ENCODE results near the gene PHF2.

The PHF2 gene

DNA sequence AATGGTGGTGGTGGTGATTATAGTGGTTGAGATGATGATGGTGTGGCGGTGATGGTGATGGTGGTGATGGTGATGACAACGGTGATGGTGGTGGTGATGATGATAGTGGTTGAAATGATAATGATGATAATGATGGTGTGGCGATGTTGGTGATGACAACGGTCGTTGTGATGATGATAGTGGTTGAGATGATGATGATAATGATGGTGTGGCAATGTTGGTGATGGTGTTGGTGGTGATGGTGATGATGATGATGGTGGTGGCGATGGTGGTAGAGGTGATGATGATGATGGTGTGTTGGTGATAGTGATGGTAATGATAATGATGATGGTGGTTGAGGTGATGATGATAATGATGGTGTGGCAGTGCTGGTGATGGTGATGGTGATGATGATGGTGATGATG, 48.0 kb downstream of the PHF2 start:
- no peak for DNase-seq

DNA sequence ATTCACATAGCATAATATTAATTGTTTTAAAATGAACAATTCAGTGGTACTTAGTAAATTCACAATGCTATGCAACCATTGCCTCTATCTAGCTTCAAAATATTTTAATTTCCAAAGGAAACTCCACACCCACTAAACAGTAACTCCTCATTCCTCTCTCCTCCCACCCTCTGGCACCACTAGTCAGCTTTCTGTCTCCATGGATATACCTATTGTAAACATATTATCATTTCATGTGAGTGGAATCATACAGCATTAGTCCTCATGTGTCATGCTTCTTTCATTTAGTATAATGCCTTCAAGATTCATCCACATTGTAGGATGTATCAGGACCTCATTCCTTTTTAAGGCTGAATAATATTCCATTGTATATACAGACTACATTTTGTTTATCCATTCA, 48.6 kb downstream of the PHF2 start:
- no peak for DNase-seq

DNA sequence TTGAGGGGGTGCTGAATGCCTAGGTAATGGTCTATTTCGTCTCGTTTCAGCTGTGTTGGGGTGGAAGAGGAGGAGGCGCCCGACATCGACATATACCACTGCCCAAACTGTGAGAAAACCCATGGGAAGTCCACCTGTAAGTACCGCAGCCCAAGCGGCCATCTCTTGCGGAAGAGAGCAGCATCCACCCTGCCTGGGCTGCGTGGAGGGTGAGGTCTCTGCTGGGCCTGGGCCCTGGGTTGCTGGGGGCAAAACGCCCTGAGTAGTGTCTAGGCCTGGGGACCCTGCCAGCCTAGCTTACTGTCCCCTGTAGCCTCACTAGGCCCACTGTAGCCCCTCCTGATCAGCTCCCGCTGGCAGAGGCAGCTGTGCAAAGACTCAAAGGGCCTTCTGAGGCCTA, 53.5 kb downstream of the PHF2 start:
- DNase-seq = no peak

DNA sequence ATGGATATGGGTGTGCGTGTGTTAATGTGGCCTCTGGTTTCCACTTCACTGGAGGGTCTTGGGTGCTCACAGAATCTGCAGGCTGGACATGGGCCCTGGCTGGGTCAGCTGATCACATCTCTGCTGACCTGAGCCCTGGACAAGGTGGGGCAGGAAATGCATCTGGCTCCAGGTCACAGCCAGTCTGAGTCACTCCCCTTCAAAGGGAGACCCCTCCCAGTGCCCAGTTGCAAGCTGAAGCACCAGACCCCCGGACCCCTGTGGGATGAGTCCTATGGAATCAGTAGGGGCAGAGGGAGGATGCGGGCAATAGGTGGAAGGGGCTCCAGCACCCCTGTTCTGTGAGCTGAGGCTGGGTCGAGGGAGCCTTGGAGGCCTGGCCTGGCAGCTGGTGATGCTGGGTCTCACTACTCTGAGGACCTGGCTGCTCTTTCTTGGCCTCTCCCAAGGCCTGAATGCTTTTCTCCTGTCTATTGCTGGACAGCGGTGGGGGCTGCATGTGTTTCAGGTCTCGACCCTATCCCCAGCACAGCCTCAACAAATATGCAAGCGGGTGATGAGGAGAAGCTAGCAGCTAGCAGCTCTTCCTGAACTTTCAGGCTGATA, 54.5 kb downstream of the PHF2 start:
- no peak for DNase-seq

DNA sequence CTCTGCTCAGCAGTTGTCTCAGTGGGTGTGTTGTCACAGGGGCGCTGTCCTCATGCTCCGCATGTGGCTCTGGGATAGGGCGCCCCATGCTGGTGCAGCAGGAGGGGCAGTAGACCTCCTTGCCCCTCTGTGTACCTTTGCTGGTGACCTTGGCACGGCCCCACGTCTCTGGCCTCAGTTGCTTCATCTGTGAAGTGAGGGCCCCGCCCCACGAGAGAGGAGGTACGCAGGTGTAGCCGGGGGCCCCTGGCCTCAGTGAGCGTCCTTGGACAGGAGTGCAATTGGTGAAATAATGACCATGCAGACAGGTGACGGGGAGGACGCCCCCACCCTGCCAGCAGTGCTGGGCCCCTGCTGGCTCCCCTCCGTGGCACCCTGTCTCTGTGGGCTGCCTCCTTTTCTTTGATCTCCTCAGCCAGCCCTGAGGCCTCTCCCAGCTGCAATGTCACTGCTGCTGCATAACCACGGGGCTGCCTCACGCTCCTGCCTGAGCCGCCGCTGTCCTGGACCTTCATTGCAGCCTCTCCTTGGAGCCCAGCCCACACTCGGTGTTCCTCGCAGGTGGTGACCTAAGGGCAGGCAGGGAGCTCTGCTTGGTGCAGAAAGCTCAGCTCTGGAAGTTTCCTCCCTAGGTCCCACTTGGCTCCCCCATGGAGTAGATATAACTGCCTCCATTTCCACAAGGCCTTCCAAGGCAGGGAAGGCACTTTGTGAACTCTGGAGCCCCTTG, 57.3 kb downstream of the PHF2 start:
- DNase-seq = no peak

DNA sequence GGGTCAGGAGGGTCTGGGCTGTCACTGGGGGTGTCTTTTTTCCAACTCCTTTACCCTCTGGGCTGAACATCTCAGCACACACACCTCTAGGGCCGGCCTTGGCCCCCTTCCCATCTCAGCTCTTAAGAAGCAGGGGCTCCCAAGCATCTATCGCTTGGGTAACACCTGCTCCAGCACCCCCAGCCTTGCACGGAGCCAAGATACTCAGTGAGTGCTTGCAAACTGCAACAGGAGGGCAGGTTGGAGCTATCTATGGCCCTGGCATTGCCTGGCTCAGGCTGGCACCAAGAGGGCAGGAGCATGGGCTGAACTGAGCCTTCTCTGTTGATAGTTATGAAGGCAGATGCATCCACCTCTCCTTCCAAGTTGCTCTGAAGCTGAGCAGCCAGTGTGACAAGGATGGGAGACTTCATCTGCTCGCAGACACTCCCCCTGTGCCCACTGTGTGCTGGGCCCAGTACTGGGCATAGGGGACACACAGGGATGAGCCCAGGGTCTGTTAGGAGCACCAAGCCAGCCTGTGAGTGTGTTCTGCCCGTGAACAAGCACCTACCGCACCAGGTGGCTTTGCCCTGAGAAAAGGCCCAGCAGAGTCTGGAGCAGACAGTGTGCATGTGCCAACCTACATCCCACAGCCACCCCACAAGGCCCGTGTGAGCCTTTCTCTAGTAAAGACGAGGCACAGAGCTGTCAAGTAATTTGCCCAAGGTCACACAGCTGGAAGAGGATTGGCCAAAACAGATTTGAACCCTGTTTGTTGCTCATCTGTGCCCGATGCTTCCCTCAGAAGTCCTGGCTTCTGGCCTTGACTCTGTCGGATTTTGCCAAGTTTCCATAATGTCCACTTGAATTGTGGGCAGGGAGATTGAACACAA, 58.2 kb downstream of the PHF2 start:
- DNase-seq = peak in 4 of 58 donors; percentile 11 to 29 (median 20)

DNA sequence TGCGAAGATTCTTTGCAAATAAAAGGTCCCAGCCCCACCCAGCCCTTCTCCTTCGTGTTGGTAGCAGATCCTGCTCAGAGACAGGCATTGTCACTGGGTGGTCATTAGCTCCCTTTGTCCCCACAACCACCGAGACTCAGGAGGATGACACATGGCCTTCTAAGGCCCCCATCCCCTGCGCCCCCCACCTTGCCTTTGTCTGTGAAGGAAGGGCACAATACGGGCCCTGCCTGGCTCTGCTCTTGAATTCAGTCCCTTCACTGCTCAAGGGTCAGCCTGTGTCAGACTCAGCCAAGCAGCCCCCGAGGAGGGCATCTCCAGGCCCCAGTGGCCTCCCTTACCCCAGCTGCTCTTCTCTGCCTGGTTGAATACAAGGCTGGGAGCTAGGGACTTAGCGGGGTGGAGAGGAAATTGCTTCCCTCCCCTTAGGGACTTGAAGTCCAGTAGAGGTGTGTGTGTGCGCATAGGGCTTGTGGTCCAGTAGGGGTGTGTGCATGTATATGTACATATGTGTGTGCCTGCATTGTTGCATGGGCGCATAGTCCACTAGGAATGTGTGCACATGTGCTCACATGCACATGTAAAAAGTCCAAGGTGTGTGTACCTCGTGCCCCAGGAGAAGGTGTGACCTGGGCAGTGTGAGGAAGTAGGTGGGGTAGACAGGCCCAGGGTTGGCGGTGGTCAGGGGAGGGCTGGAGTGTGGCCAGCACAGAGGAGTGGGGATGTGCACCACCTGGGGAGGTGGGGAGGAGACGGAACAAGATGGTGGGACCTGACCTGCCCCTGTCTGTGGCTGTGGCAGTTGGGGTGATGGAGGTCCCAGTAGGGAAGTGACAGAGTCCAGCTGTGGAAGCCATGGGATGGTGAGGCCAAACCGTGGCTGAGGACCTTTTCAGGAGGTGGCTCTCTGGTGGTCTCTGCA, 59.1 kb downstream of the PHF2 start:
- DNase-seq = peak in 1 of 58 donors; percentile 14

DNA sequence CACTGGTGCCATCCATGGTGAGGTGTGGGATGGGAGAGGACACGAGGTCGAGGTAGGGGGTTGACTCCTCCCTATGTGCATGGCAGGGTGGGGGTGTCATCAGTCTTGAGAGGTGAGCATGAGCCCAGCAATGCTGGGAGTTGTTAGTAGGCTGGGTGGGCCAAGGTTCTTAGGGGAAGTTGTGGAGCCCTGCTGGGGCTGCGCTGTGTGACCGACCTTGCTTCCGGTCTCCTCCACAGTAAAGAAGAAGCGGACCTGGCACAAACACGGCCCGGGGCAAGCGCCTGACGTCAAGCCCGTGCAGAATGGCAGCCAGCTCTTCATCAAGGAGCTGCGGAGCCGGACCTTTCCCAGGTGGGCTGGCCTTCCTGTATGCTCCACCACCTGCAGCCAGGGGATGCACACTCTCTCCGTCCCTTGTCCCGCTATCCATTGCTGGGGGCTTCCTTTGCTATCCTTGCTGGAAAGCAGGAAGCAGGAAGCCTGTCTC, 59.8 kb downstream of the PHF2 start:
- DNase-seq = no peak

DNA sequence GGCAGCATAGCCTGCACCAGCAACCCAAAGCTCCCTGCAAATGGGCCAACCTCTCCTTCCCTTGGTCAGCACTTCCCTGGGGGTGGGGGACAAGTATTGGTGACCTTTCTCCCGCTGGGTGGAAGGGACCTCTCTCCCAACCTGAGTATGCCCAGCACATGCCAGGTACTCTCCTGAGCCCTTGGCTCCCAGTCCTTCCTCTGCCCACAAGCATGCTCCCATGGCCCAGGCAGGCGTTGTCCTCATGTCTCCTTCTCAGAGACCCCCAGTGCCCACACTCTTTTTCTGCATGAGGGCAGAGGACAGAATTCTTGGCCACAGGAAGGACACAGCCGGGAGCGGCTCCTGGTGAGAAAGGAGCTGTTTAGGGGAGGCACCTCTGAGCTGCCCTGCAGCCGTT, 60.3 kb downstream of the PHF2 start:
- no peak for DNase-seq

DNA sequence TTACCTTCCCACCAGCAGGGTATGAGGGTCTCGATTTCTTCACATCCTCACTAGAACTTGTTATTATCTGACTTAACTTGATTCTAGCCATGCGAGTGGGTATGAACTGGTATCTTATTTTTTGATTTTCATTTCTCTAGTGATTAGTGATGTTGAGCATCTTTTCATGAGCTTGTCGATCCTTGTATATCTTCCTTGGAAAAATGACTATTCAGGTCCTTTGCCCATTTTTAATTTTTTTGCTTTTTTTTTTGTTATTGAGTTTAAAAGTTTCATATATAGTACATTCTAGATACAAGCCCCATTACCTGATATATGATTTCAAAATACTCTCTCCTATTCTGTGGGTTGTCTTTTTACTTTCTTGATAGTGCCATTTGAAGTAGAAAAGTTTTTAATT, 61.5 kb downstream of the PHF2 start:
- no peak for DNase-seq

DNA sequence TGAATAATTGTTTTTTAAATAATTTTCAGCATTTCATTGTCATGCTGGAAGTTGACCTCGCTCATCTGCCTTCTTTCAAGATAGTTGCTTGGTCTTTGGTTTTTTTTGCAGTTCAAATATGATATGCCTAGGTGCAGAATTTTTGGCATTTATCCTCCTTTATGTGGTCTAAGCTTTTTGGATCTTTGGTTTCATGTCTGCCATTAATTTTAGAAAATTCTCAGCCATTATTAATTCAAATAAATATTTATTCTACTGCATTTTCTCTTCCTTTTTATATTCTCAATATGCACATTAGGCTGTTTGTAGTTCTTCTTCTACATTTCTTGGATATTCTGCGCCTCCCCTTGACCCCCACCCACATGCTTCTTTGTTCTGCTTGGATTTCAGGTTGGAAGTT, 63.6 kb downstream of the PHF2 start:
- no peak for DNase-seq

DNA sequence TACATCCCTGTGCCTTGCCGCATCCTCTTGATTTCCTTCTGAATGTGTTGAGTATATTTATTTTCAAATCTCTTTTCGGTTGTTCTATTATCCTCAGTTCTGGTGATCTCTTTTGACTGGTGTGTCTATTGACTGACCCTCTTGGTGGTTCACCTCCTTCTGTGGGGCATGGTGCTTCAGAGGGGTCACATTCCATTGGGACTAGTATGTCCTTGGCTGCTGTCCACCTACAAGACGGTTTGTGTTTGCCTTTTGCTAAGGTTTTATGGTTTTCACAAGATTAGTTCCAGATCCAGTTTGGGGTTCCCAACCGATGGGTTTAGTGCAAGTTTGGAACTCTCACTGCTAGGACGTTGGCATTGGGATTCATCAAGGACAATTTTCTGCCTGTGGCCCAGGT, 66.6 kb downstream of the PHF2 start:
- DNase-seq = no peak

DNA sequence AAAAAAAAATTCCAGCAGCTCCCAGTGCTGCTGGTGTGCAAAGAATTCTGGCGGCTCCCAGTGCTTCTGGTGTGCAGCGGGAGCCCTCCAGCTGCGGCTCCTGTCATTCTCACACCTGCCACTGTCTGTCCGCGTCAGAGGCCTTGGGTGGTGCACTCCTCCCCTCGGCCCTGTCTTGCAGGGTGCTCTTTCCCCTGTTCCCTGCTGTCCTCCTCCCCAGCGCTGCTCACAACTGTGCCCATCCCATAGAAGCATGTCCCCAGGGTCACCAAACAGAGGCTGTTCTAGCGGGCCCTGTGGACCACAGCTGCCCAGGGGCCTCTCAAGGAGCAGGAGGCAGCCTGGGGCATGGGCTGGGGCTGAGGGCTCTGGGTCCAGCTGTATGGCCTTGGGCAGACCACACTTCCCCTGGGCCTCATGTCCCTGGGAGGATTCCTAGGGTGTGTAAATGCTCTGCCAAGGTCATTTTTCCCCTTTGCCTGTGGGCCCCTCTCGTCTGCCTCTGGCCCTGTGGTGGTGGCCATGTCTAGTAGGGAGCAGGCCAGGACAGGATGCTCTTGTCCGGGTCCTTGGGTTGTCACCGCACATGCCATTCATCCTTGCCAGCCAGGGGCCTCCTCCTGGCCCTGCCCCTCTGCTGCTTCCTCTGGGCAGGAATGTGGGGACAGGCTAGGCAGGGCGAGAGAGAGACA, 68.2 kb downstream of the PHF2 start:
- DNase-seq = no peak

DNA sequence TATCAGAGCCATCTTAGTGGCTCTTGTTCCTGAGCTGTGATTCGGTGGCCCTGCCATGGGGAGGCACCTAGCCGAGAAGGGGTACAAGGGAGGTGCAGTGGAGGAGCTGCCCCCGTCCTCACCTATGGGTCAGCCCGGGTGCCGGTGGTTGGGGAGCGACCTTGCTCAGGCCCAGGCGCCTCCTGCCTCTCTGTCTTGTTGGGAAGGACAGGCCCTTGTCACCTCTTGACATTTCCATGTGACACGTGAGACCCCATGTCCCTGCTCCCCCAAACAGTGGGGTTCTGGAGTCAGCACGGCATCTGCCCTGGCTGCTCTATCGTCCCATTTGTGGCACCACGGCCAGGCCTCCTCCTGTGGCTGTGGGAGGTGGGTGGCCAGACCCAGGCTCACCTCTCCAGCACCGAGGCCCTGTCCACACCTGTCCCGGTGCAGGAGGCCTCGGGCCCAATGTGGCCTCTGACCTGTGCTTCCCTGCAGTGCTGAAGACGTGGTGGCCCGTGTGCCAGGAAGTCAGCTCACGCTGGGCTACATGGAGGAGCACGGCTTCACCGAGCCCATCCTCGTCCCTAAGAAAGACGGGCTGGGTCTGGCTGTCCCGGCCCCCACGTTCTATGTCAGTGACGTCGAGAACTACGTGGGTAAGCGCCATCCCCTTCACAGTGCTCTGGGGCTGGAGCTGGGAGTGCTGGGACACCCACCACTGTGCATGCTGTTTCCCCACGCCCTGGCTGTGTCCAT, 68.9 kb downstream of the PHF2 start:
- DNase-seq = no peak

DNA sequence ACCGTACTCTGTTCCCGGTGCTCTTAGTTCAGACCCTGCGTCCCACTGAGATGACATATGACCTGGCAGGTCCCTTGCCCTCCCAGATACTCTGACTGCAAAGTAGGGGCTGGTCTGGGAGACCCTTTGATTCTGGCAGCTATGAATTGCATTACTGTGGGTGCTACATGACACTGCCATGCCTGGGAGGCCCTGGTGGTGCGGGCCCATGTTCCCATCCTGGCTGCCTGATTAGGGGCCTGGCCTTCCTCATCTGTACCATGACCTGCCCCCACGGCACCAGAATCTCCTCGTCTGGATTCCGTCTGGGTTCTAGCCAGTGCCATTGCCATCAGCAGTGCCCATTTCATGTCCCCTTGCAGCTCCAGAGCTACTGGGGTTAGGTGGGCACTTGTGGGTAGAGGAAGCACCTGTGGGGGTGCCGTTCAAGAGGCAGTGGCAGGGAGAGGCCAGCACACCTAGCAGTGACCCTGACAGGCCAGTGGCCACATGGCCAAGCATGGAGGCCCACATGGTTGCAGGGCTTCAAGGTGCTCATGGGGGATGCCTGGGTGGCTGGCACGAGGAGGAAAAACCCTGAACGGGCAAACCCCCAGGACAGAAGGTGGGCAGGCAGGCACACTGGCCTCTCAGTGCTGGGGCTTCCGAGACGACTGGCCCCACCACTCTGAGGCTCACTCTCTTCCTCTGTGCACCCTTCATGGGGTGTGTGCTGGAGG, 69.7 kb downstream of the PHF2 start:
- no peak for DNase-seq

DNA sequence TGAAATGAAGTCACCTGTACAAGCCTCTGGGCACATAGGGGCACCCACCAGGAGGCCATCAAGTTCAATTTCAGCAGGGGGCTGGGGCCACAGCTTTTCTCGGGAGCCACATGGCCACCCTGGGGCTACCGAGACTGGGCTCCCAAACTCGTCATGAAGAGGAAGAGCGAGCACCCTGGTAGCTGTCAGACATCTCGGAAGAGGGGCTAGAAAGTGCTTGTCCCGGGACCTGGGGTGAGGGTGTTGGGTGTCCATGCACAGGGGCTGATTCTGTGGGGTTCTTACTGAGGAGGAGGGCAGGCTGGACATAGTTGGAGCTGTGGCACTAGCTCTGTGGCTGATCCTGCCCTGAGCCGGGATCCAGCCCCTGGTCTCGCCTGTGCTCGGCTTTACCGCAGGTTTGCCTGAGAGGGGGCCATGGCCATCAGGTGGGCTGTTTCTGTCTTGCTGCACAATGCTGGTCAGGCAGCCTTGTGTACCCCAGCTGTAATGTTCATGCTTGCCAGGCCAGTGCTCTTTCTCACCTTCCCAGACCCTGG, 70.3 kb downstream of the PHF2 start:
- no peak for DNase-seq

DNA sequence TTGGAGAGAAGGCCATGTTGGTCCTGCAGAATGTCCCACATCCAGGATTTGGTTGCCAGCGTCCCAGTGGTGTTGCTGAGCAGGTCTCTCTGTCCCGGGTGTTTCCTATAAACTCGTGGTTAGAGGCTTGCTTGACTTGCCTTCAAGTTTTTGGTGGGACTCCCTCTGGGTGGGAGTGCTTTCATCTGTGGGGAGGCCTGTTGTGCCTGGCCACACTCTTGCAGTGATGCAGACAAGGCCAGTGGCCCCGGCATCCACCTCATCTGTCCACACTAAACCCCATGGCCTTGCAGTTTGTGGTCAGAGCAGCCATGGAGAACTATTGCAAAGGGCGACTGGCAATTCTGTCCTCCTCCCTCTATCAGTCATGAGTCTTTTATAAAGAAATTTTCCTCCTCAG, 71.8 kb downstream of the PHF2 start:
- DNase-seq = no peak

DNA sequence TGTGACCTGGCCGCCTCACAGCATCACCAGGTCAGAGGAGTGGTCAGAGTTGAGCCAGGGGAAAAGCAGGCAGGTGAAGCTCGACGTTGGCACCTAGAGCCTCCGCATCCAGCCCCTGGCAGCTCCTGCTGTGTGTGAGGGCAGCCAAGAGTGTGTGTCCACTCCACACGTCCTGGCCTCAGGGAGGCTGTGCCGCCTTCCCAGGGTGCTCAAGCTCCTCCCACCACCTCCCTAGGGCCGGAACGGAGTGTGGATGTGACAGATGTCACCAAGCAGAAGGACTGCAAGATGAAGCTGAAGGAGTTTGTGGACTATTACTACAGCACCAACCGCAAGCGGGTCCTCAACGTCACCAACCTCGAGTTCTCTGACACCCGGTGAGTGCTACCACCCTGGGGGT, 72.5 kb downstream of the PHF2 start:
- DNase-seq = no peak

All from anterior cingulate cortex (tissue), 58 donors.